Hypothalamus (tissue), 51 donors: Measurements from ENCODE around the gene CACNB4.
A peak's percentile ranks its signal among the peaks of the same experiment; 100 is the strongest.
"Not testable (repeated sequence)": the region's sequence is repeated elsewhere in the genome, so short reads cannot be mapped to it uniquely, and the experiment has no call there.

Experiments
- DNase-seq, 51 donors: peaks; one replicate each; lab custom pipeline; 2025; lab: John Stamatoyannopoulos, UW

The CACNB4 gene

GRCh38 chr2:151878204-151878603, 220.6 kb downstream of the CACNB4 start:
- no peak for DNase-seq

GRCh38 chr2:151875631-151876030, 223.2 kb downstream of the CACNB4 start:
- DNase-seq, result not testable (repeated sequence)

- no peak for DNase-seq
These were observed 226.4 kb downstream of the CACNB4 start for GRCh38 chr2:151872463-151872862.

- DNase-seq, result peak in 18 of 51 donors; percentile 2 to 52 (median 16)
These were observed 229.6 kb downstream of the CACNB4 start for GRCh38 chr2:151869291-151869690.

DNA sequence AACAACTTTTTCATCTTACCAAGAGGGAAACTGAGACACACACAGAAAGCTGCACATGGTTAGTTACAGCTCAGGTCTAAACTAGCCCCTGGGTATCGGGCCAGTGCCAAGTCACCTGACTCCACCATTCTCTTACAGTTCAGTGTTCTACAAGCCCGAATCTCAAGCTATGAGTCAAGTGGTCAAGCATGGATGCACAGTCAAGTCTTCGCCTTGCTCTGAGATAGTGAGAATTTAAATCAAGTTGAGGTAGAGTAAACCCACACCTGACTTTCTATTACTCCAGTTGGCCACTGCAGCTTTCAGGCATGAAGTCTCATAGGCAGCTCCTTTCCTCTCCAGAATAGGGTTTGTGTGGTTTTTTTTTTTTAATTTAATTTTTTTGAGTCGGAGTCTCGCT, 236.1 kb downstream of the CACNB4 start:
- DNase-seq, result no peak

GRCh38 chr2:151861174-151861573, 237.7 kb downstream of the CACNB4 start:
- no peak for DNase-seq

- no peak for DNase-seq
These were observed 238.2 kb downstream of the CACNB4 start for GRCh38 chr2:151860613-151861146.

DNA sequence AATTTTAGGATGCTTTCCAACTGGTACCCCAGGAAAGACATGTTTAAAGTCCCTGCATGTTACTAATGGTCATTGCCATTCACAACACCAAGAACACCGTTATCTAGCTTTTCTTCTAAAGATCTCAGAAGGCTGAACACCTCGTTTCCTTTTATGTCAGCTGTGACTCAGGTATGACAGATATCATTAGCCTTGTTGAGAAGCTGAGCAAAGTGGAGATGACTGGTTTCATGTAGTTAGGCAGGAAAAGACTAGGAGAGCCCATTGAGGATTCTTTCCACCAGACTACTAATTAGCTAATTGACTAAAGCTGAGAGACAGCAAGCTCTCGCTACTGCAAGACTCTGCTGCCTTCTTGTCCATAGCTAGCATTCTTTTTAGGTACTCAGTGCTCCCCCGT, 238.6 kb downstream of the CACNB4 start:
- DNase-seq, result no peak

- no peak for DNase-seq
These were observed 241.2 kb downstream of the CACNB4 start for GRCh38 chr2:151857650-151858049.

GRCh38 chr2:151855111-151855510, 243.7 kb downstream of the CACNB4 start:
- DNase-seq, result no peak

DNA sequence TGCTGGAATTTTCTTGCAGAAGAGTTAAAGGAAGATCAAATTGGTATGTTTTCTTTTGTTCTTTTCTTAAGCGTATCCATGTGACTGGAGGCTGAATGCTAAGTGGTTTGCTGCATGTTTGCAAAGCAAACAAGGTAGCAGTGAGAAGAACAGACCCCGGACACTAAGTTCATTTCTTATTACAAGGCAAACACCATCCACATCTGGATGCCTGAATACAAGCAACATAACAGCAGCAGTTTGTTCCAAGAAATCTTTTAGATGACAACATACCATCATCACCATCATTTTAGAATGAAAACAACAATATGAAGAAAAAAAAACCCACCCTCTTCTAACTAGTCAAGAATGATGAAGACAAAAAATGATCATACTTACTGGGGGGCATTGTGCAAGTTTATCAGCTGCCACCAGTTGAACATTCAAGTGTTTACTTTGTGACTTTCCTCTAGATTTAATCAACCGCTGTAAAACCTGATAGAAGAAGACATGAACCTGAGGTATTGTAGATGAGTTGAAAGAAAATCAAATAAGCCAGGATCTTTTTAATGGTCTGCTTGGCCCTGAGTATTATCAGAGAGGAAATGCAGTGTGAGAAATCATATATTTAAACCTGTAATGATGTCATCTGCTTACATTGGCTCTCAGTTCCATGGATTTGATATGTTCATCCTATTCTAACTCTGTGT, 245.6 kb downstream of the CACNB4 start:
- no peak for DNase-seq

- DNase-seq, result no peak
These were observed 246.4 kb downstream of the CACNB4 start for GRCh38 chr2:151852260-151853069.

DNA sequence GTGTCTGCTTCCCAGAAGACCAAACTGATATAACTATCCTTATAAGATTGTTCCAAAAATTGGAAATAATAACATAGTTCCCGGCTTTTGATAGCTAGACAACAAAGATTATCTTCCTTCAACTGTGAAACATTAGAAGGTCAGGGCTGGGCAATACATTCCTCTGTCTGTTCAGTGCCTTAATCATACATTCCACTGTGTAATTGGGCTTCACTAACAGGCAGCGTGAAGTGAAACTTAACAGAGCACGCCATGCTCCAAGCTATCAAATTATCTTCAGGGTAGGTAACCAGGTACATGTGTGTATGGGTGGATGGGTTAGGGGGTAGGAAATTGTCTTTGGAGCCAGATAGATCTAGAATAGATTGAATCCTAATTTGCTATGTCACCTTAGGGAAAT, 247.1 kb downstream of the CACNB4 start:
- DNase-seq, result no peak

DNA sequence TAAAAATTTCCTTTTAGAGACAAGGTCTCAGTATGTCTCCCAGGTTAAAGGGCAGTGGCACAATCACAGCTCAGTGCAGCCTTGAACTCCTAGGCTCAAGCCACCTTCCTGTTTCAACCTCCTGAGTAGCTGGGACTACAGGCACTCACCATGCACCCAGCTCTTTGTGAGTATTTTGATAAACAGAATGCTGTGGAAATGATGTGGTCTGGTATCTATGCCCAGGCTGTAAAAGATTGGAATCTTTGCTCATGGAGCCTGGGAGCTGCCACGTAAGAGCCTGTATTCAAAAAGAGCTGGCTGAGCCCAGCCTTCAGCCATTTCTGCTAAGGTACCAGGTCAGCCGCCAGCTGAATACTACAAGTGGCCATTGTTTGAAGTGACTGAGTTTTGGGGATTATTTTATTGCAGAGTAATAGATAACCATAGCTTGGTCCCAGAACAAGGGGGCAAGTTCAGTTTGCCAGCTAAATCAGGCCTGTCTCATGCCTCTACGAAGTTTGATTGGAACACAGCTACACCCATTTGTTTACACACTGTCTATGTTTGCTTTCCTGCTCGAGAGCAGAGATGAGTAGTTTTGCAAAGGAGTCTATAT, 249.3 kb downstream of the CACNB4 start:
- no peak for DNase-seq

DNA sequence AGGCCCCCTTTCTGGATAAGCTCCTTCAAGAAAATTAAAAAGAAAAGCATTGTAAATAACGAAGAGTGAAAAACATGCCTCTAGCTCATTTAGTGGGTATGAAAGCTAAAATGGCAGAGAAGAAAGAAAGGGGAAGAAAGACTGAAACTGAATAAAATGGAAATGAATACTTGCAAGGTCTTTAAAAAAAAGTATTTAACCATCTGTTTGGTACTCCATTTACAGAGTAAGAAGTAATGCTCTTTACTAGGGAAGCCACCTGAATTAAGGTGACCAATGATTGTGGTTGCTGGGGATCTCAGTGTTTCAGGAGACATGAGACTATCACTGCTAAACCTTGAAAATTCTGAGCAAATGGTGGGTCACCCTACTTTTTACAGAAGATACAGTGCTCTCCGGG, 253.0 kb downstream of the CACNB4 start:
- no peak for DNase-seq

- DNase-seq, result no peak
These were observed 253.4 kb downstream of the CACNB4 start for GRCh38 chr2:151845481-151845880.

DNA sequence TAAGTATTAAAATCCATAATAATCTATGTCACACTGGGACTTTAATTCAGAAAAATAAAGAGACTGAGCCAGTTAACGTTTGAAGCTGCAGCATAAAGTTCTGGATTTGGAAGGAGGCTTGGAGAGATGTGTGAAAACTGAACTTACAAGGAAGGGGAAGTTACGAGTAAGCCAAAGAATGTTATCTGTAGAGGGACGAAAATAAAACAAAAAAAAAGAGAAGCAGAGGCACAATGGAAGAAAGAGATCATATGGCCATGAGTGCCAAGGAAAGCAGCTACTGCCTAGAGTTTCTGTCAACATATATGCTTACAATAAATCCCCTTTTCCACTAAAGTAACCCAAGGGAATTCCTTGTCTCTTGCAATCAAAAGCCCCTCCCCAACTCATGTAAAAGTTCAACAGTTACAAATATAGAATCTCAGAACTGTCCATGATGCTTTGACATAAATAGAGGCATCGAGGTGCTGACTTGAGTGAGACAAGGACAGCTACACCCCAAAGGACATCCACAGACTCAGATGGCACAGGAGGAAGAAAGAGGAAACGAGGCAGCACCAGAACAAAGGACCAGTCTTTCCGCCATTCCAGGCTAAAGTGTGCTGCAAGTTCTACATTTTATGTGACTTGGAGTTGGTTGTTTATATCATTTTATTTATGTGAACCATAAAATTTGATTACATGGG, 254.5 kb downstream of the CACNB4 start:
- no peak for DNase-seq

- no peak for DNase-seq
These were observed 255.2 kb downstream of the CACNB4 start for GRCh38 chr2:151843691-151844061.

DNA sequence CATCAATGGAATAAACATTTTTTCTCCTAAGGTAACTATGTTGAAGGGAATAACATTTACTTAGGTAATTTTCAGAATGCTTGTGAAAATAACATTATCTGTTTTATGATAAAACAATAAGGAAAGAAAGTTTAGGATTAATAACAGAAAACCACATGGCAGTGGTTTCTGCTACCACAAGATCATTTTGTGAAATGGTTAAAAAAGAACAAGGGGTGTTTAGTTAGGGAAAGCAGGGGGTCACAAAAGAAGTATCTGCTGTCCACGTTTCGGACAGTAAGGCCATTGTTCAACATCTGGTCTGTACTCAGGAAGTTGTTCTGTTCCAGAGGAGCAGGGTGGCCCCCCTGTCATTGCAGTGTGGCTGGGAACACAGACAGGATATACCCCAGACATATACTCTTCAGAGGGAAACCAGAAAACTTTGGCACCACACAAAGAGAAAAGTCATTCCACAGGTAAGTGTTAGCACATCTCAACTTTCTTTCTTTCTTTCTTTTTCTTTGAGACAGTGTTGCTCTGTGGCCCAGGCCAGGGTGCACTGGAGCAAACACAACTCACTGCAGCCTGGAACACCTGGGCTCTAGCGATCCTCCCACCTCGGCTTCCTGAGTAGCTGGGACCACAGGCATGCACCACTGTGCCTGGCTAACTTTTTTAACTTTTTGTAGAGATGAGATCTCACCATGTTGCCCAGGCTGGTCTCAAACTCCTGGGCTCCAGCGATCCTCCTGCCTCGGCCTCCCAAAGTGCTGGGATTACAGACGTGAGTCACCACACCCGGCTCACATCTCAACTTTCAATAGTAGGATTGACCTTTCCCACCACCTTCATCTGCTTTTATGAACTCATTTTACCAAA, 255.8 kb downstream of the CACNB4 start:
- DNase-seq, result peak in 1 of 51 donors; percentile 4

DNA sequence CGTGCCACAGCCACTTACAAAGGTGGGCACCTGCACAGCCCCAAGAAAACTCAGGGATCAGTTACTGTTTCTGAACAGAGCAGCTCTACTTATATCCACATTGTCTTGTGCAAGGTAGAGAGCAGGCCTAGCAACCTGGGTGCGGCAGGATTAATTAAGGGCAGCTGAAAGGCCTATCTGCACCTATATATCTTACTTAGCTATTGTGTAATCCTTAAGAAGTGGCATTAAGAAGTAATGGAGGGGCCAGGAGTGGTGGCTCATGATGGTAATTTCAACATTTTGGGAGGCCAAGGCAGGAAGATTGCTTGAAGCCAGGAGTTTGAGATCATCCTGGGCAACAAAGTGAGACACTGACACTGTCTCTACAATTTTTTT, 257.8 kb downstream of the CACNB4 start:
- DNase-seq, result no peak
